HG02610 (cell line): Measurements from ENCODE around the gene PMIS2.

Source experiments
- ATAC-seq: cut with Tn5 transposase; IDR thresholded peaks from one replicate; pipeline ENCODE4 v1.9.1; 2021; ENCODE audit warnings: mild to moderate bottlenecking, moderate library complexity; ENCODE audit not compliant: unreplicated experiment

PMIS2 gene

DNA sequence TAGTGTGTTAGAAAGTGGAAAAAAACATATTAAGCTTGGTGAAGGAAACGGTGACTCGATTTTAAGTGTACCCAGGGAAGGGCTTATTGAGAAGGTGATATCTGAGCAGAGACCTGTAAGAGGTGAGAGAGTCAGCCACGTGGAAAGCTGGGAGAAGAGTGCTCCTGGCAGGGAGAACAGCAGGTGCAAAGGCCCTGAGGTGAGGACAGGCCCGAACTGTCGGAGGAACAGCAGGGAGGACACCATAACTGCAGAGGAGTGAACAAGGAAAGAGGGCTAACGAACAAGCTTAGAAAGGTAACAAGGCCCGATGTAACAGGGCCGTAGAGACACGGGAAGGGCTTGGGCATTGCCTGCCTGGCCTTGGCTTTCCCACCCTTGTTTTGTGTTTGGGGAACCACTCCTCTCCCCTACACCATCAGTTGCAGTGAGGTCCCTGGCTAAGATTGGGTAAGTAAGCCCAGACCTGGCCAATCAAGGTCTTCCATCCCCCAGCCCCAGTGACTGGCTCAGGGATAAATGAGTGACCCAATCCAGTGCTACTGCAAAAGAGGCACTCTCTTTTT, 29.9 kb upstream of the PMIS2 start:
- ATAC-seq, result no peak

DNA sequence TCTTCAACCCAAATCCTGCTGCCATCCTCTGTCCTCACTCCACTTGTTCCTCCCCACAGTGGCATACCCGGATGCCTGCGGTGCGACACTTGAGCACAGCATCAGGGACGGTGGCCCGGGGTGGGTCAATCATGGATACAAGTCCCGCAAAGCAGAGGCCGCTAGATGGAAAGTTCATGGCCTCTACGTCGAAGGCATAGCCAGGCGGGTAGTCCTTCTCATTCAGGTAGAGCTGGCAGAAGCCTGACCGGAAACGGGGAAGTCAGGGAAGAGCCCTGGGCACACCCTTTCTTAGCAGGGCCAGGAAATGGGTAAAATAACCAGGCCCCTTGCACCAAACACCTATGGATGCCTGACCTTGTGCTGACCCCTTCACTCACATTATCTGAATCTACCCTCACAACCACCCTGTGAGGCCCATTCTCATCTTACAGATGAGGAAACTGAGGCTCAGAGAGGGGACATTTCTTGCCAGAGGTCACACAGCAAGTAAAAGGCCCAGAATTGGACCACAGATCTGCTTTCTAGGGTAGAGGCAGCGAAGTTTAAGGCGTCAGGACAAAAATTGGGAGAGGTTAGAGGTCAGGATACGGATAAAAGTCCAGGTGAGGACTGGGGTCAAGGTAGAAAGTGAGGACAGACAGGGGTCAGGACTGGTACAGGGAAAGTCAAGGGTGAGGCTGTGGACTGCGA, 29.0 kb upstream of the PMIS2 start:
- no peak for ATAC-seq

DNA sequence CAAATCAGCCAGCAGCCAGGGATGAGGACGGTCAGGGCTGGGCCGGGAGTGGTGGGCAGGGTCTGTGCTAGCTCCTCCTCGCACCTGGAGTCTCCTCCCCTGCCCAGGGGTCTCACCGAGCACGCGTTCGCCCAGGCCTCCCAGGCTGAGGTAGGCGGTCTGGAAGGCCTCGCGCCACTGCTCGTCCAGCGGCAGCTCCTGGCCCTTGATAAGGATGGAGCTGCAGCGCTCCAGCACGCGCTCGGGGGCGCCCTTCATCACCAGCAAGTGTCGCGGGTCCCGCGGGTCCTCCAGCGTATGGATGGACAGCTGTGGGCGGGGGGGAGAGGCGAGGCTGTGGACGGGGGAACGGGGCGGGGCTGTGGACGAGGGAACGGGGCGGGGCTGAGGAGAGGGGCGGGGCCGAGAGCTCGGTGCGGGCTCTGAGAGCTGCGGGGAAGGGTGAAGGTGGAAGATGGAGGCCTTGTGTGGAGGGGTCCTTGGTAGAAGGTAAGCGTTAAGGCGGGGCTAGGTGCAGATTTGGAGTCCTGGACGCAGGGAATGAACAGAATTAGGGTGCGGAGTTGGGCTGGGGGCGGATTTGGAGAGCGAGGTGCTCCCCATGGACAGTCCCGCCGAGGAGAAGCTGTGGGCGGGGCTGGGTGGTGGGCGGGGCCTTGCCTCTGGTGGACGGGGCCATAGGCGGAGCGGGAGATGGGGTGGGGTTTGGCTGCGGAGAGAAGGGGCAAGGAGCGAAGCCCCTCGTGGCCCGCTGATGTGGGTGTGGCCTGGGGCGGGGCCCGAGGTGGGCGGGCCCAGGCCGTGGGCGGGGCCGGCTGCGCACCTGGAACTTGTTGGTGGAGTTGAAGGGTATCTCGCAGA, 28.2 kb upstream of the PMIS2 start:
- no peak for ATAC-seq

DNA sequence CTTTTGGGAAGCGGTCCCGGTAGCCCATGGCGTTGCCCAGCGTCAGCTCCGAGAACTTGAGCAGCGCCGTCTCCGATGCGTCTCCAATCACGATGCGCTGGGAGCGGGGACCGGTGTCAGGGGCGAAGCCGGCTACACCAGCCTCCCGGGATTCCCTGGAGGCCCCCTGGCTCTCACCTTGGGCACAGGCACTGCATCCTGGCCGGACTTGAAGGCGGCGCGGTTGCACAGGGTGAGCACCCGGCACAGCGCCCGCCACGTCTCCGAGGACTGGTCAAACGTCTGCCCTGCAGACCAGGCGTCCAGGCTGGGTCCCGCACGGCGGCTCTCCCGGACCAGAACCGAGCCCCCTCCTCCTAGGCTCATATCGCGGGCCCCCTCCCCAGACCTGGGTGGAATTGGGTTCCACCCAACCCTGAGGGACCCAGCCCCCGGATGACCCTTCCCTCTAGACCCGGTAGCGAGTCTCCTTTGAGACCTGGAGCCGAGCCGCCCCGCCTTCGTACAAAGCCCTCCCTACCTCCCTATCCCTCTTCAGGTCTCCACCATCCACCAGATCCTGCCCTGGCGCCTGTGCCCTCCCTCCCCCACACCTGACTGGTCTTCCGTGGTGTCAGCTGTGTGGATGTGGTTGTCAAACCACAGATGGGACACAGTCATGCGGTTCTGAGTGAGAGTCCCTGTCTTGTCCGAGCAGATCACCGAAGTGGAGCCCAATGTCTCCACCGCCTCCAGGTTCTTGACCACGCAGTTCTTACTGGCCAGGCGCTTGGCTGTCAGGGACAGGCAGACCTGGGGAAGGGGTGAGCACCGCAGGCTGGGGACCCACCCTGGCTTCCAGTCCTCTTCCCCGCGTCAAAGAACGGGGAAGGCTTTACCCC, 27.3 kb upstream of the PMIS2 start:
- peak; percentile 14 for ATAC-seq

DNA sequence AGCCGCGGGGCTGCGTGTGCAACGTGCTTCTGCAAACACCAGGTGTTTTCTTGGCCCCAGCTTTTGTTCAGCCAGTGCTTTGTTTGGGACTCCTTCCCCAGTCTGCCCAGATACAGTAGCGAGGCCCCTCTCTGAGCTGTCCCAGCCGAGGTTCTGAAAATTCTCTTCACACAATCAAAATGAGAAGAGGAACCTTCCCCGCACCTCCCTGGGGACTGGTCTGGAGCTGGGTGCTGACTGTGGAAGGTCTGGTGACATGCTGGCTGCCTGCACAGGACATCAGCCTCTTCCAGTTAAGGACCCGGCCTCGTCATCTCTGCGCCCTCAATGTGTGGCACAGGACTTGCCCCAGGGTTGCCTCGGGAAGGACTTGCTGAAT, 26.7 kb upstream of the PMIS2 start:
- peak; percentile 45 for ATAC-seq

DNA sequence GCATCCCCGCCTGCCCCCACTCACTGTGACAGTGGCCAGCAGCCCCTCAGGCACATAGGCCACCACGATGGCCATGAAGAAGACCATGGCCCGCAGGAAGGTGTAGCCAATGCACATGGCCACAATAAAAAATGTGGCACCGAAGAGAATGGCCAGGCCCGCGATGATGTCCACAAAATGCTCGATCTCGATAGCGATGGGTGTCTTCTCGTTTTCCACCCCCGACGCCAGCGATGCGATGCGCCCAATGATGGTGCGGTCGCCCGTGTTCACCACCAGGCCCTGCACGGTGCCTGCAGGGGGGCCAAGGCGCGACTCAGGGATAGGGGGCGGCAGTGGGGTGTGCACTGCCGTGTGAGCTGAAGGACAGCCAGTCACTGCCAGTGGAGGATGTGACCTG, 26.2 kb upstream of the PMIS2 start:
- no peak for ATAC-seq

DNA sequence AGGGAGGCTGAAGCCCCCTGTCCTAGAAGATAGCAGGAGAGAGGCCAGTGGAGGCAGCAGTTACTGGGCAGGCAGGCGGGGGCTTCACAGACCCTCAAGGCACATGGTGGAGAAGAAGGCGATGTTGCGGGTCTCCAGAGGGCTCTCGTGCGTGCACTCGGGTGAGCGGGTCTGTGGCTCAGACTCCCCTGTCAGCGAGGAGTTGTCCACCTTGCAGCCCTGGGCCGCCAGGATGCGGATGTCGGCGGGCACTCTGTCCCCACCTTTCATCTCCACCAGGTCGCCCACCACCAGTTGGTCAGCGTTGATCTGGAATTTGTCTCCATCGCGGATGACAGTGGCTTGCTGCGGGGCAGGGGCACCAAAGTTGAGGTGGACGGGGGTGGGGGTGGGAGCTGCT, 25.7 kb upstream of the PMIS2 start:
- no peak for ATAC-seq

DNA sequence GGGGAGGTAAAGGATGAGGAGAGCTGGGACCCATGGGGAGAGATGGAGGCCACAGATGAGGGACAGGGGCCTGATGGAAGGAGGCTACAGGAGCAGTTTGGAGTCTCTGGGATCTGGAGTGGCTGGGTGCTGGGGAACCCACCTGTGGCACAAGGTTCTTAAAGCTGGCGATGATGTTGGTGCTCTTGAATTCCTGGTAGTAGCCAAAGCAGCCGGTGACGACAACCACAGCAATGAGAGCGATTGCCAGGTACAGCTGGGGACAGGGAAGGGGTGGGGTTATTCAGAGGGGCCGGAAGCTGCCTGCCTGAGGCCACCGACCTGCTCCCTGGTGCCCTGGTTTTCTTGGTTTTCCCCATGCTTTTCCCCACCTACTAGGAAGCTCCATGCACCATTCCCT, 25.3 kb upstream of the PMIS2 start:
- no peak for ATAC-seq

DNA sequence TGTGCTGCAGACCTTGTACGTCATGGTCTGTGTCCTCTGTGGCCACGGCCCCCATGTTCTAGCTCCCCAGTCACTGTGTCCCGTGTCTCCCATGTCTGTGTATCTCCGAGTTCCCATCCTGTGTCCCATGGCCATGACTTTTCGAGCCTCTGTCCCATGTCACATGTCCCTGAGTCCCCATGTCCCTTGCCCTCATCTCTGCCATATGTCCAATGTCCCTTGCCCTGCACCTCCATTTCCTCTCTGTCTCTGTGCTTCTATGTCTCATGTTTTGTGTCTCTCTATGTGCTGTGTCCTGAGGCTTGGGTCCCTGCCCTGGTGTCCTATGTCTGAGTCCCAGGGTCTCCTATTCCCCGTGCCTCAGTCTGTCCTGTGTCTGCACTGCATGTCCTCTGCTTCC, 24.5 kb upstream of the PMIS2 start:
- no peak for ATAC-seq

DNA sequence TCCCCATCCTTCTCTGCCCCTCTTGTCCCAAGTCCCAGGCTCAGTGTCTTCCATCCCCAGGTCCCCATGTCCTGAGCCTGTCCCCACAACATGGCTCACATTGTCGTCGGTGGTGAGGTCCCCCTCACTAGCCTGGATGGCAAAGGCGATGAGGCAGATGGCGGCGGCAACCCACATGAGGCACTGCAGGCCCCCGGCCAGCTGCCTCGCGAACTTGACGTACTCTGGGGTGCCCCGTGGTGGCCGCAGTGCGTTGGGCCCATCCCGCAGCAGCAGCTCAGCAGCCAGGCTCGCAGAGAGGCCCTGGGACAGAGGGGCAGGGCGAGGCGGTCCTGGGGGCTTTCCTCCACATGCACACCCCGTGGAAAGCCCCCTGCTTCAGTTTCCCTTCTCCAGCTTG, 23.6 kb upstream of the PMIS2 start:
- no peak for ATAC-seq

DNA sequence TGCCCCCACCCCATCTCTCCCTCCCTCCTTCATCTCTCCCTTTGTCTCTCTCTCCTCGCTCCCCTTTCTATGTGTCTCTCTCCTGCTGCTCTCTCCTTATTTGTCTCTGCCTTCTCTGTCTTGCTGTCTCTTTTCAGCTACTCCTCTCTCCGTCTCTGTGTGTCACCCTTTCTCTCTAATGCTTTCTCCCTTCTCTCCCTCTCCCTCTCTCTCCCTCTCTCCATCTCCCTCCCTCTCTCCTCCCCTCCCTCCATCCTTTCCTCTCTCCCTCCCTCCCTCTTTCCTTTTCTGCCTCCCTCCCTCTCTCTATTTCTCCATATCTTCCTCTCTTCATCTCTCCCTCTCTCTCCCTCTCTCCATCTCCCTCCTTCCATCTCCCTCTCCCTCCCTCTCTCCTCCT, 23.2 kb upstream of the PMIS2 start:
- no peak for ATAC-seq

DNA sequence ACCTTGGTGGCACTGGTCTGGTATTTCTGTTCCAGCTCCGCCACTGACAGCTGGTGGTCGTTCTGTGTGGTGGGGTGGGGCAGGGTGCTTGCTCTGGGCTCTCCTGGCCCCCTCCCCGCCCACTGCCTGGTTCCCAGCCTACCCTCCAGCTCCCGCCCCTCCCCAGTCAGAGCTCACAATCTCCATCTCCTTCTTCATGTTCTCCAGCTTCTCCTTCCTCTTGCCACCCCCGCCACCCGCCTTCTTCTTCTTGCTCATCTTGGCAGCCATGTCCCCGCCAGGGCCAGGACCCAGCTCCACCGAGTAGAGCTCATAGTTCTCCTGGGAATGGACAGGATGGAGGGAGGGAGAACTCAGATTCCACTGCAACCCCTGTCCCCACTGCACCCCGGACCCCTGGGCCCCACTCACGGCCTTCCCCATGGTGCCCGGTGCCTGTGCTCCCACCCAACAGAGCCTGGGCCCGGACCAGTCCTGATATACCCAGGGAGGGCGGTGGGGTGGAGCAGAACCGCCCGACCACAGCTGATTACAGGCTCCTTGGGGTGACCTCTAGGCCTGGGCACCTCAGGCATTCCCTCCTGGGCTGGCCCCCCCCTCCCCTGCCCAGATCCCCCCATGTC, 22.7 kb upstream of the PMIS2 start, which contains the start of gene ATP4A:
Gene ATP4A, minus strand, starts transcription at position 452 of the 623 bp plus-strand sequence. Its CDS starts 29 bp downstream, at position 423.
- ATAC-seq, result no peak

DNA sequence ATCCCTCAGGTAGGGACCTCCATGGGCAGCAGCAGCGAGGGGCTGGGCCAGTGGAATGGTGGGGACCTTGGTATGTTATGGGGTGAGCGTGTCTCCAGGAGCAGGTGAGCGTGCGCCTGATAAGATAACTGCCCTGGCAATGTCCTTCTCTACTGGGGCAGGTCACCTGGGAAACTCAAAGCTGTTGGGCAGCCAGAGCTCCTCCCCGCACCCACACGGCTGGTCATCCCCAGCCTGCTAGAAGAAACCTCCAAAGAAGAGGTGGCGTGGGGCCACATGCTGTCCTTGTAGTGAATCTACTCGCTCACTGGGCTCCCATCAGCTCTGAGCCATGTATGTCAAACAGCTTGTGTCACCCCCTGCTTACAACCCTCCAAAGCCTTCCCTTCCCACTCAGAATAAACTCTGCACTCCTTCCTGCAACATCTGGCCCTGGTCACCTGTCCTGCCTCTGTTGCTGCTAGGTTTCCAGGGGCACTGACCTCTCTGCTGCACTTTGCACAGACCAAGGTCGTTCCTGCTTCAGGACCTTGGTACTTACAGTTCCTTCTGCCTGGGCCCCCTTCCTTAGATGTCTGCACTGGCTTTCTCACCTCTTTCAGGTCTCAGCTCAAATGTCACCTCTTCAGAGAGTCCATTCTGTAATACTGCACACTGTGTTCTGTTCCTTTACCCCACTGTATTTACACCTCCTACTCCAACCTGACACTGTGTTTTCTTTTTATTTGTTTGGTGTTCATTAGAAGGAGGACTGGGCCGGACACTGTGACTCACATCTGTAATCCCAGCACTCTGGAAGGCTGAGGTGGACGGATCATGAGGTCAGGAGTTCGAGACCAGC, 20.7 kb upstream of the PMIS2 start:
- no peak for ATAC-seq

DNA sequence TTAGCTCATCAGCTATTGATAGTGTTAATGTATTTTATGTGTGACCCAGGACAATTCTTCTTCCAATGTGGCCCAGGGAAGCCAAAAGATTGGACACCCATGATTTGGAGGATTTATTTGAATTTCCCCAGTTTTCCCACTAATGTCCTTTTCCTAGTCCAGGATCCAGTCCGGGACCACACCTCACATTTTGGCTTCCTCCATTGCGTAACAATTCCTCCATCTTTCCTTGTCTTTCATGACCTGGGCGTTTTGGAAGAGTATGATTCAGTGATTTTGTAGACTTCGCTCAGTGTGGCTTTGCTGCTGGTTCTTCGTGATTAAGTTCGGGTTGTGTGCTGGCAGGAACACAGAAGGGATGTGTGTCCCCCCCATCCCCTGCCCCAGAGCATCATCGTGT, 19.2 kb upstream of the PMIS2 start:
- no peak for ATAC-seq

DNA sequence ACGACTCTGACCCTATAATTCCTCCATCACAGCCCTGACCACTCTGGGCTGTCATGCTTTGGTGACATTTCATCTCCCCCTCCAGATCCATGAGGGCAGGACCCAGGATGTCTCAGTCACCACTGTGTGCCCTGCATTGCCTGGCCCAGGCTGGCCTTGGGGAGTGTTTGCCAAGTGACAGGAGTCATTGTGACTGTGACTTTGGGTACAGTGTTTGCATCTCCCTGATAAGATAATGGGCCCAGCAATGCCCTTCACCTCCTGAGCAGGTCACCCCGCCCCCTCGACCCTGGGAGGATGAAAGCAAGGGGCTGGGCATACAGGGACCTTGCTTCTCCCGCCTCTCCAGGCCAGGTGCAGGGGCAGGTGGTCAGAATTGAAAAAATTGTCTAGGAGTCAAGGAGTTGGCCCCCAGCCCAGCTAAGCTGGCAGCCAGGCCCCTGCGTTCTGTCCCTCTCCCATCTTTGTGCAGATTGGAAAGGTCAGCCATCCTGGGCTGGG, 16.6 kb upstream of the PMIS2 start:
- no peak for ATAC-seq

DNA sequence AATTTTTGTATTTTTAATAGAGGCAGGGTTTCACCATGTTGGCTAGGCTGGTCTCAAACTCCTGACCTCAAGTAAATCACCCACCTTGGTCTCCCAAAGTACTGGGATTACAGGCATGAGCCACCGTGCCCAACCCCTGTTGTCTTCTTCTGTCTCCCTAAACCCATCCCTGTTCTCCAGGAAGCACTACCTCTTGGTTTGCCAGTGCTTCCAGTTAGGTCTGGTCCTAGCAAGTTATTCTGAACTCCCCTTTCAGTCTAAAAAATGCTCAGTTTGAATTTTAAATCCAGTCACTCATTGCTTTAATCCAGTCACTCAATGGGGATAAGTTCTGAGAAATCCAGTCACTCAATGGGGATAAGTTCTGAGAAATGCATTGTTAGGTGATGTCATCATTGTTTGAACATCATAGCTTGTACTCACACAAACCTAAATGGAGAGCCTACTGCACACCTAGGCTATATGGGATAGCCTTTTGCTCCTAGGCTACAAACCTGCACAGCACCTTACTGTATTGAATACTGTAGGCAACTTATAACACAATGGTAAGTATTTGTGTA, 14.5 kb upstream of the PMIS2 start:
- ATAC-seq, result no peak

DNA sequence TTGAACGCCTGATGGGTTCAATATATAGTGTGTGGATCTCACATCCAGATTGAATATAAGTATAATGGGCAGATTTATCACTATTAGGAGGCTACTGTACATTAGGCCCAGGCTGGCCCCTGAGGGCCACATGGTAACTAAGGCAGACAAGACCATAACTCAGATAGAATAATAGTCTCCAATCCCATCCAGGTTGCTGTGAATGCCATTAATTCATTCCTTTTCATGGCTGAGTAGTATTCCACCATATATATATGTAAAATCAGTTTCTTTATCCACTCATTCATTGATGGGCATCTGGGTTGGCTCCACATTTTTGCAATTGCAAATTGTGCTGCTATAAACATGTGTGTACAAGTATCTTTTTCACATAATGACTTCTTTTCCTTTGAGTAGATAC, 8.1 kb upstream of the PMIS2 start:
- no peak for ATAC-seq

DNA sequence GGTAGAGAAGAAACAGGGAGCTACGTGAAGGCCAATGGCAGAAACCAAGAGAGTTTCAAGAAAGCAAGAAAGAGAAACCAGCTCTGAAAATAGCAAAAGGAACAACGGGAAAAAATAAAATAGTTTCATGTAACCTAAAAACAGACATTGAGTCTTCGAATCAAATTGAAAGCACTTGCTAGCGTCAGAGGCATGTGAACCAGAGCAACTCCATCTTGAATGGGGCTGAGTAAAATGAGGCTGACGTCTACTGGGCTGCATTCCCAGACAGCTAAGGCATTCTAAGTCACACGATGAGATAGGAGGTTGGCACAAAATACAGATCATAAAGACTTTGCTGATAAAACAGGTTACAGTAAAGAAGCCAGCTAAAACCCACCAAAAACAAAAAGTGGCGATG, 7.3 kb upstream of the PMIS2 start:
- ATAC-seq, result no peak

DNA sequence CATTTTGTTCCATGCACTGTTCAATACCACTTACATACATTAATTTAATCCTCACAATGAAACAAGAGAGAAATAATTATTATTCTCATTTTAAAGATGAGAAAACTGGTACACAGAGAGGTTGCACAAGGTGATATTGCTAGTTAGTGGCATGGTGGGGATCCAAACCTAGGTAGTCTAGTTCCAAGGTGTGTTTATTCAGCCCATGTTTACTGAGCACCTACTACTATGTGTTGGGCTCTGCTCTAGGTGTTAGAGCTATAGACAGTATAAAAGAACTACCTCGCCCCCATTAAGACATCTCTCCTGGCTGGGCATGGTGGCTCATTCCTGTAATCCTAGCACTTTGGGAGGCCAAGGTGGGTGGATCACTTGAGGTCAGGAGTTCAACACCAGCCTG, 3.2 kb upstream of the PMIS2 start:
- no peak for ATAC-seq
